Measurements from ENCODE around the gene TEX19. TPM values are rescaled to one million over a fixed set of nuclear protein-coding genes. Genes with fewer than 3 reads are reported as not detected.
"Not testable (repeated sequence)": the region's sequence is repeated elsewhere in the genome, so short reads cannot be mapped to it uniquely, and the experiment has no call there.

Gene TEX19
- total RNA-seq, 1 experiment from 2014 or later = 1.4 TPM

DNA sequence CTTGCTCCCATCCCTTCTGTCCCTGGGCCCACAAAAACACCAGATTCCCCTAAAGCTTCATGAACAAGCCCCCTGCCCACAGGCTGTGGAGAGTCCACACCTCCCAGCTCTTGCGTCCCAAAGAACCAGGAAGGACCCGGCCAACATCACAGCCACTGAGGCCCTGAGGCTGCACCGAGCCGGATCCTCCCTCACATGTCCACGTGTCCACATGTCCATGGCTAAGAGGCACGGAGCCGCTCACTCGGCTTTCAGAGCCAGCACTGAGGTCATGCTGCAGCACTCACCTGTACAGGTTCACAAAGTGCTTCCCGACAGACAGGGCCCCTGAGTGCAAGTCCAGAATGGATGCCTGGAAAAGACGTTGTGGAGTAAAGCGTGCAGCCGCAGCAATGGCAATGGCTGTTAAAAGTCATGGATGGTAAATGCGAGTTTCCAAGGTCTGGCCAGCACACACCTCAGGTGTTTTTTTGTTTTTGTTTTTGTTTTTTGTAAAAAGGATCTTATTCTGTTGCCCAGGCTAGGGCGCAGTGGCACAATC, 47.2 kb downstream of the TEX19 start:
- no peak for DNase-seq (ENCODE audit: low read depth)

- peak; percentile 90 for DNase-seq (ENCODE audit: low read depth)
Measured at GRCh38 chr17:82407255-82407654, 48.2 kb downstream of the TEX19 start.

- no peak for DNase-seq (ENCODE audit: low read depth)
Measured at GRCh38 chr17:82408288-82408937, 49.4 kb downstream of the TEX19 start.

DNA sequence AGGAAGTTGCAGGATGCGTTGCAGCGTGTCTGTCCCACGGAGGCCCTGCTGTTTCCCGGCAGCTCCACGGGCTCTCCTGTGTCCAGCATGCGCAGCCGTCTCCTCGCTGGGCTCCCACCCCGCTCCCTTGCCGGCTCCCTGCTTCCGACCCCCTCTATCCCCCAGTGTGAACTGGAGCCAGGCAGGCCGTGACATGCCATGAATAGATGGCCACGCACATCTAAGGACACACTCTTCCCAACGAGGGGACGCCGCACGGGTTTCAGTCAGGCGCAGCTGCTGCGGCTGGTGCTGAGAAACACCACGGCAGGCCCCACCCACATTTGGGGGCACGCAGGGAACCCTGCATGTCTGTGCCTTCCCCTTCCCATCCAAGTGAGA, 49.9 kb downstream of the TEX19 start:
- DNase-seq (ENCODE audit: low read depth) = no peak

DNA sequence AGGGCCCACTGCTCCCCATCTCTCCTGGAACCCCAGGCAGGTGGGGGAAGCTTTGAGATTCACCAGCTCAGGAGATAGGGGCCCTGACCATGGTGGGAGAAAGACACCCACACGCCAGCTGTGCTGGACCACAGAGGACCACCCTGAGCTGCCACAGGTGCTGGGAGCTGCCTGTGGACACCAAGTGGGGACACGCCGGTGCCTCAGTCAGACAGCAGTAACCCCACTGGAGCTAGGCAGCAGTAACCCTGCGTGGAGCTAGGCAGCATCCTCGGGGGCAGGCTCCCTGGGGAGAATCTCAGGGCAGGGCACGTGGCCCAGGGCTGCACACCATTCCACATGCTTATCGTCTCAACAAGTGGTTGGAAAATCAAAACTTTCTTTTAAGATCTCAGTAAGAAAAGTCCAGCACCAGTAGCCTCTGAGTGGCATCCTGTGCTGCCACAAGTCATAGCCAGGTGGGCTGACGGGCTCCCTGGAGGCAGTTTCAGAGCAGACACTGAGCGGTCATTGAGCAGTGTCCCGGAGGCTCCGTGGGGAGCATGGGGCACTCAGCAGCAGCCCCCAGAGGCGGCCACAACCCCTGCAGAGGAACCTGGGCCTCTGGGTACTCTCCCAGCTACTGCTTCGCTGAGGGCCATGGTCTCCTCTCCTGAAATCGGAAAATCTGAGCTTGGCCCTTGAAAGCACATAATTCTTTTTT, 51.1 kb downstream of the TEX19 start:
- DNase-seq (ENCODE audit: low read depth) = no peak

- no peak for DNase-seq (ENCODE audit: low read depth)
Measured at GRCh38 chr17:82411396-82412053, 52.5 kb downstream of the TEX19 start.

GRCh38 chr17:82412081-82412480, 53.0 kb downstream of the TEX19 start:
- DNase-seq (ENCODE audit: low read depth) = not testable (repeated sequence)

- no peak for DNase-seq (ENCODE audit: low read depth)
Measured at GRCh38 chr17:82412535-82413520, 53.8 kb downstream of the TEX19 start.

Other genes with a start within 250 kb of the TEX19 start
- gene CCDC57, start 146.4 kb upstream of the TEX19 start, total RNA-seq (2014; rRNA removed; shearing (Covaris generic)) = 10.6 and 12.9 TPM in 2 replicates
- gene SLC16A3, start 130.2 kb upstream of the TEX19 start, total RNA-seq (2014; rRNA removed; shearing (Covaris generic)) = 344 and 355 TPM in 2 replicates
- gene CSNK1D, start 85.5 kb upstream of the TEX19 start, total RNA-seq (2014; rRNA removed; shearing (Covaris generic)) = 34.0 and 58.5 TPM in 2 replicates
- gene CD7, start 41.6 kb upstream of the TEX19 start, total RNA-seq (2014; rRNA removed; shearing (Covaris generic)) = not detected in 2 replicates
- 0.24 TPM in 1 of 2 replicates, not detected in the other for gene SECTM1, start 25.5 kb upstream of the TEX19 start, total RNA-seq (2014; rRNA removed; shearing (Covaris generic))
- not detected in 2 replicates for gene UTS2R, start 12.5 kb downstream of the TEX19 start, total RNA-seq (2014; rRNA removed; shearing (Covaris generic))
- gene HEXD, start 59.1 kb downstream of the TEX19 start, total RNA-seq (2014; rRNA removed; shearing (Covaris generic)) = 8.0 and 11.5 TPM in 2 replicates
- 40.8 and 45.3 TPM in 2 replicates for gene OGFOD3, start 59.3 kb downstream of the TEX19 start, total RNA-seq (2014; rRNA removed; shearing (Covaris generic))
- gene CYBC1, start 91.5 kb downstream of the TEX19 start, total RNA-seq (2014; rRNA removed; shearing (Covaris generic)) = 38.2 and 39.6 TPM in 2 replicates
- gene NARF, start 99.5 kb downstream of the TEX19 start, total RNA-seq (2014; rRNA removed; shearing (Covaris generic)) = 34.3 and 35.8 TPM in 2 replicates
- gene FOXK2, start 160.5 kb downstream of the TEX19 start, total RNA-seq (2014; rRNA removed; shearing (Covaris generic)) = 35.0 and 47.8 TPM in 2 replicates

Measured in HT1080 (cell line).